ENCODE data around the gene CYB561D1.
A peak's percentile ranks its signal among the peaks of the same experiment; 100 is the strongest.

Gene CYB561D1

GRCh38 chr1:109500941-109501381 is 7.1 kb downstream of the CYB561D1 start:
- H3K27ac ChIP-seq = peak overlapping the region in 5 of 11 experiments; percentile 34 to 62 (median 54); a peak in 8 of 22 replicates
- peaks cover 26 to 50% (median 40%) of the 10 kb centered on the region in 11 experiments for H3K36me3 ChIP-seq
- H3K9ac ChIP-seq = peak overlapping the region in 4 of 11 experiments; percentile 19 to 45 (median 41); a peak in 4 of 22 replicates
- peaks cover 66 to 90% (median 79%) of the 10 kb centered on the region in 10 experiments for H3K4me1 ChIP-seq
- TF ChIP-seq Cebpa-rat (IDR thresholded peaks at IDR 0.05) = no peak
- peak overlapping the region; percentile 64 to 93 (median 83) for H3K4me2 ChIP-seq
- H3K27me3 ChIP-seq = no peaks in the 10 kb centered on the region
- no peaks in the 10 kb centered on the region for H3K9me3 ChIP-seq (replicated peaks in 1 of 11)
- H4K20me1 ChIP-seq = peaks cover 9 to 63% (median 58%) of the 10 kb centered on the region in 11 experiments; a peak in 20 of 22 replicates
- no peak overlapping the region for H3K4me3 ChIP-seq

DNA sequence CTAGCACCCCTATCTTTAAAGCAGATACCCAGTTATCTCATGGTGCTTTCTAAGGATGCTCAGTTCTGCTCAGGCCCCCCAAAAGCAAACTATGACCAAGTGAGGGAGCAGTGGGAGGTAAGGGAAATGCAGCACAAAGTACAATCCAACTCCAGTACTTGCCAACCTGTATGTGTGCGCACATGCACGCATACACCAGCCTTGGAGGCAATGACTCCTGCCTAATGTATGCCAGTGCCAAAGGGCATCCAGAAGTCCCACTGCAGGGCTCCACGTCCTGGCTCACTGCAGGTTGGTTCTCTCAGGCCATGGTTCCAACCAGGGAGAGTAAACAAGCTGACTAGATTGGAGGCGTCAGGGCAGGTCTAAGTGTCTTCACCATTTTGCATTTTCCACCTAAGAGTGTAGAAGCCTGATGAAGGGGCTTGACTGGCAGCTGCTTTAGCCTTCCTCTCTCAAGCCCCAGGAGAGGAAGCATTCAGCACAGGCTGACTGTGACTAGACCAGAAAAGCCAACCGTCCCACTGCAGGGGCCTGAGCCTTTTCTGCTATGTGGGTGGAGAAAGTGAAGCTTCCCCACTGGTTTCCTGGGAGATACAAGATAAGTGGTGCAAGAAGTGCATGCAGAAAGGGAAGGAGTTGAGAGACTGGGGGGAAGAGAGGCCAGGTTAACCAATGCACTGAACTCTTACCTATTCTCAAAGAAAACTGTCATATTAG is 7.9 kb downstream of the CYB561D1 start:
- Histone ChIP-seq H4K20me1 (peaks cover 7 to 54% (median 51%) of the 10 kb centered on the region in 11 experiments; a peak in 20 of 22 replicates), H3K4me2 (peak overlapping the region; percentile 64 to 93 (median 83)), H3K9me3 (replicated peaks in 1 of 11) (no peaks in the 10 kb centered on the region), H3K27ac (peak overlapping the region in 8 of 11 experiments; percentile 12 to 62 (median 48); a peak in 14 of 22 replicates), H3K9ac (peak overlapping the region in 5 of 11 experiments; percentile 0 to 45 (median 40); a peak in 10 of 22 replicates), H3K27me3 (no peaks in the 10 kb centered on the region), H3K4me3 (peak overlapping the region in 1 of 10 experiments; percentile 22; a peak in 4 of 20 replicates), H3K4me1 (peaks cover 63 to 81% (median 72%) of the 10 kb centered on the region in 10 experiments), H3K36me3 (peaks cover 18 to 42% (median 32%) of the 10 kb centered on the region in 11 experiments)
- no peak for TF ChIP-seq Cebpa-rat (IDR thresholded peaks at IDR 0.05)

GRCh38 chr1:109502364-109502851 is 8.5 kb downstream of the CYB561D1 start:
- no peaks in the 10 kb centered on the region for H3K9me3 ChIP-seq (replicated peaks in 1 of 11)
- H3K4me1 ChIP-seq = peaks cover 57 to 75% (median 66%) of the 10 kb centered on the region in 10 experiments
- peaks cover 14 to 36% (median 26%) of the 10 kb centered on the region in 11 experiments; a peak in 21 of 22 replicates for H3K36me3 ChIP-seq
- no peak overlapping the region; a peak in 2 of 20 replicates for H3K4me3 ChIP-seq
- no peak for TF ChIP-seq Cebpa-rat (IDR thresholded peaks at IDR 0.05)
- peak overlapping the region; percentile 64 to 93 (median 83) for H3K4me2 ChIP-seq
- H3K27me3 ChIP-seq = no peaks in the 10 kb centered on the region
- H3K27ac ChIP-seq = peak overlapping the region in 8 of 11 experiments; percentile 12 to 66 (median 52); a peak in 14 of 22 replicates
- peak overlapping the region in 5 of 11 experiments; percentile 0 to 40 (median 28); a peak in 7 of 22 replicates for H3K9ac ChIP-seq
- H4K20me1 ChIP-seq = peaks cover 4 to 48% (median 45%) of the 10 kb centered on the region in 11 experiments; a peak in 20 of 22 replicates

DNA sequence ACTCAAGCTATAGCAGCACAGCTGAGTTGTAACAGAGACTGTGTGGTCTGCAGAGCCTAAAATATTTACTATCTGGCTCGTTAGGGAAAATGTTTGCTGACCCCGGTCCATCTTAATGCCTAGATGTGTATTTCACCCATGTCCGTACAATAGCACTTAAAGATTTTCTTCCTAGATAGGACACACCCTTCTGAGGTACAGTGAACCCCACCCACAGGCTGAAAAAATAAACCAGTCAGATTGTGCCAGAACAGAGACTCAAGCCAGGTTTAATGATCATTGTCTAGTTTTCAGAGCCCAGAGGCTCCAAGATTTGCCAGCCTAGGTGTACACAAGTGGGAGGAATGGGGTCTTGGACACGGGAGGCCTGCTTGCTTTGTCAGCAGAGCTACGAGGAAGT is 10.0 kb downstream of the CYB561D1 start:
- Histone ChIP-seq H3K27me3 (no peaks in the 10 kb centered on the region), H3K9me3 (replicated peaks in 1 of 11) (no peaks in the 10 kb centered on the region), H3K4me2 (no peak overlapping the region), H3K9ac (no peak overlapping the region), H3K27ac (no peak overlapping the region), H3K36me3 (peaks cover 6 to 23% (median 17%) of the 10 kb centered on the region in 11 experiments; a peak in 18 of 22 replicates), H3K4me3 (no peak overlapping the region), H3K4me1 (peaks cover 44 to 64% (median 54%) of the 10 kb centered on the region in 10 experiments), H4K20me1 (peaks cover 0 to 33% (median 29%) of the 10 kb centered on the region in 11 experiments; a peak in 17 of 22 replicates)
- TF ChIP-seq Cebpa-rat (IDR thresholded peaks at IDR 0.05) = no peak

GRCh38 chr1:109504974-109505373 is 11.1 kb downstream of the CYB561D1 start:
- no peak overlapping the region for H3K4me2 ChIP-seq
- peaks cover 0 to 4% (median 0%) of the 10 kb centered on the region in 11 experiments; a peak in 1 of 22 replicates for H3K27me3 ChIP-seq
- H4K20me1 ChIP-seq = peaks cover 0 to 23% (median 21%) of the 10 kb centered on the region in 11 experiments; a peak in 17 of 22 replicates
- H3K9me3 ChIP-seq (replicated peaks in 1 of 11) = no peaks in the 10 kb centered on the region
- peaks cover 38 to 61% (median 50%) of the 10 kb centered on the region in 10 experiments for H3K4me1 ChIP-seq
- H3K27ac ChIP-seq = no peak overlapping the region
- H3K4me3 ChIP-seq = no peak overlapping the region
- H3K9ac ChIP-seq = no peak overlapping the region
- no peak for TF ChIP-seq Cebpa-rat (IDR thresholded peaks at IDR 0.05)
- peaks cover 6 to 15% (median 12%) of the 10 kb centered on the region in 11 experiments; a peak in 16 of 22 replicates for H3K36me3 ChIP-seq

DNA sequence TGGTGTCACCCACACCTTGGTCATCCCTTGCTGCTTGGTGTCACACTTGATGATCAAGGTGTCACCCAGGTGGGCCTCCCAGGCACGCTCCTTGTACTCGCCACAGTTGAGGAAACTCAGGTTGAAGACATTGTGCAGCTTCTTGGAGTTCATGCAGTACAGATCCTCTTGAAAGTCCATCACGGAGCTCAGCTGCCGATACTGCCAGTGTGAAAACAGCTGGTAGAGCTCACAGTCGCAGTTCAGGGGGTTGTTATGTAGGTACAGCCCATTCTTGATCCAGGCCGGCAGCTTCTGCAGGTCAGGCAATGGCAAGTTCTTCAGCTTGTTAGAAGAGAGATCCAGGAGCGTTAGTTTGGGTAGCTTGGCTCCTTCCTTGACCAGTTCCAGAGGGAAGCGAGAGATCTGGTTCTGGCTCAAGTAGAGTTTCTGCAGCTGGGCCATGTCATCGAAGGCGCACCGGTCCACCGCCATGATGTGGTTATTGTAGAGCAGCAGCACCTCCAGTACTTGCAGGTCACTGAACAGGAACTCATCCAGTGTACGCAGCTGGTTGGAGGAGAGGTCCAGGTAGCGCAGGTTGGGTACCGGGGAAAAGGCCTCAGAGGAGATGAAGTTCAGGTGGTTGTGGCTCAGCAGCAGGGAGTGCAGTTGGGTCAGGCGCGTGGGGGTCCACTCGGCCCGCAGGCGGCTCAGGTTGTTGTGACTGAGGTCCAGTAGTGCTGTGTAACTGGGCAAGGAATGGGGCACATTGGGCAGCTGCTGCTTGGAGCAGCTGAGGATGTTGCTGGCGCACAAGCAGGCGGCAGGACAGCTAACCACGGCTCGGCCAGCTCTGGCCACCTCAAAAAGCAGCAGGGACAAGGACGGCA is 14.3 kb downstream of the CYB561D1 start:
- H3K4me3 ChIP-seq = peak overlapping the region in 1 of 10 experiments; percentile 66; a peak in 1 of 20 replicates
- H3K4me1 ChIP-seq = peaks cover 10 to 34% (median 22%) of the 10 kb centered on the region in 10 experiments
- H3K27ac ChIP-seq = no peak overlapping the region
- H3K4me2 ChIP-seq = peak overlapping the region in 8 of 11 experiments; percentile 89 to 99 (median 98); a peak in 13 of 22 replicates
- H3K36me3 ChIP-seq = peaks cover 0 to 6% (median 0%) of the 10 kb centered on the region in 11 experiments; a peak in 1 of 22 replicates
- no peak overlapping the region for H3K9ac ChIP-seq
- no peaks in the 10 kb centered on the region for H3K9me3 ChIP-seq (replicated peaks in 1 of 11)
- peaks cover 0 to 4% (median 0%) of the 10 kb centered on the region in 11 experiments; a peak in 1 of 22 replicates for H3K27me3 ChIP-seq
- TF ChIP-seq Cebpa-rat (IDR thresholded peaks at IDR 0.05) = no peak
- H4K20me1 ChIP-seq = no peaks in the 10 kb centered on the region

GRCh38 chr1:109508873-109509175 is 14.9 kb downstream of the CYB561D1 start:
- peaks cover 10 to 28% (median 20%) of the 10 kb centered on the region in 10 experiments for H3K4me1 ChIP-seq
- H3K4me2 ChIP-seq = peak overlapping the region; percentile 89 to 99 (median 97)
- no peak overlapping the region for H3K27ac ChIP-seq
- no peak for TF ChIP-seq Cebpa-rat (IDR thresholded peaks at IDR 0.05)
- H4K20me1 ChIP-seq = no peaks in the 10 kb centered on the region
- H3K9me3 ChIP-seq (replicated peaks in 1 of 11) = no peaks in the 10 kb centered on the region
- H3K4me3 ChIP-seq = peak overlapping the region; percentile 62 to 85 (median 74); a peak in 19 of 20 replicates
- H3K36me3 ChIP-seq = peaks cover 0 to 6% (median 0%) of the 10 kb centered on the region in 11 experiments; a peak in 1 of 22 replicates
- peak overlapping the region in 7 of 11 experiments; percentile 77 to 83 (median 81); a peak in 13 of 22 replicates for H3K9ac ChIP-seq
- peaks cover 0 to 4% (median 0%) of the 10 kb centered on the region in 11 experiments; a peak in 1 of 22 replicates for H3K27me3 ChIP-seq

All from BLaER1 treated with 17β-estradiol and CSF1 and Interleukin-3, amounts not matched to agents 10 nM and 100 nM (cell line).